Keratinocyte (primary cell): ENCODE results near the gene NR1H2.

Experiments used
- CTCF ChIP-seq, 3 experiments: IDR thresholded peaks in 1 of 3; conservative IDR thresholded peaks in 1 of 3; optimal IDR thresholded peaks in 1 of 3; 2 replicates in 2 of 3; 3 replicates in 1 of 3; pipeline versions ENCODE3 to v1.5.1; 2011; ENCODE audit warnings: low read length in 3 of 3, mild to moderate bottlenecking in 3 of 3, moderate library complexity in 2 of 3, control low read depth in 1 of 3, inconsistent platforms in 1 of 3; ENCODE audit not compliant: insufficient read depth in 2 of 3; ENCODE audit errors: extremely low read depth in 1 of 3
- EZH2 ChIP-seq: IDR thresholded peaks from one replicate; pipeline ENCODE4 v1.6.1; 2012; ENCODE audit warnings: inconsistent platforms, mild to moderate bottlenecking, low read length, moderate library complexity

- TF ChIP-seq CTCF (optimal IDR thresholded peaks at IDR 0.05 in 1 of 3, IDR thresholded peaks at IDR 0.05 in 1 of 3, conservative IDR thresholded peaks at IDR 0.05 in 1 of 3; ENCODE audit: extremely low read depth in 1 of 3, insufficient read depth in 2 of 3, low read length in 3 of 3) (no peak), EZH2 (no peak)
Measured at GRCh38 chr19:50333235-50333736, 43.0 kb upstream of the NR1H2 start.
